ENCODE results near the gene PROSER3.
"Not testable (repeated sequence)": the region's sequence is repeated elsewhere in the genome, so short reads cannot be mapped to it uniquely, and the experiment has no call there.

The PROSER3 gene

GRCh38 chr19:35789978-35790944 is 32.3 kb downstream of the PROSER3 start:
- no peak for DNase-seq (ENCODE audit: low read depth in 1 of 2, low spot score in 1 of 2)

- DNase-seq (ENCODE audit: low read depth in 1 of 2, low spot score in 1 of 2): no peak
These were observed 33.2 kb downstream of the PROSER3 start for GRCh38 chr19:35790981-35791813.

DNA sequence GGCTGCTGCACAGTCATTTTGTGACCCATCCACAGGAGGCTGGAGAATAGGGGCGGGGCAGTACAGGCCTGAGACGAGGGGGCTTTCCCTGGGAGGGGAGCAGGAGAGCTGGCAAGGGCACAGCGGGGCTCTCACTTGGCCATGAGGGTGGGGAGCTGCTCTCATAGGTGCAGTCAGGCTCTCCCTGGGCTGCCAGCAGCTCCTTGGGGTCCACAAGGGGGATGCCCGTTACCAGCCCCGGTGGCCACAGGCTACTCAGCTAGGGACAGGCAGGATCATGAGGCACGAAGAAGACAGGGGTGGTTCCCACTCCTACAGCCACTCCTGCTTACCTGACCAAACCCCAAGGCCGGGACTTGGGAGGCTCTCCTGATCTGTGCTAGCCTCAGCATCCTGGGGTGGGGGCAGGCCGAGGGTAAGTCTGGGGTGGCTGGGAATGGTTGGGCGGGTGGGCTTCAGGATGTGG is 33.9 kb downstream of the PROSER3 start:
- DNase-seq (ENCODE audit: low read depth in 1 of 2, low spot score in 1 of 2): no peak

DNA sequence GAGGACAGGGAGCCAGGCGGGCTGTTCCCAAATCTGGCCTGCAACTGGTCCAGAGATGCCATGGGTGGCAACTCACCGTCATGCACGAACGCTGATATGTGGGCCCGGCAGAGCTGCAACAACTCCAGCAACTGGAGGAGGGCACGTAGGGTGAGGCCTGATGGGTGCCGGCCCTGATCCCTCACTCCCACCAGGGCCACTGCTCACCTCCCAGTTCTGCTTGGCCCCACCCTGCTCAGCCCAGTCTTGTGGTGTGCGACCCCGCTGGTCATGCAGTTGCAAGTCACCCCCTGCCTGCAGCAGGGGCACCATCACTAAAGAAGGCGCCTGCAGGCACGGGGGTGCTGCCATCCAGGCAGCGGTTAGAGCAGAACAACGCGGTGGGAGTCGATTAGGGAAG is 34.3 kb downstream of the PROSER3 start:
- DNase-seq (ENCODE audit: low read depth in 1 of 2, low spot score in 1 of 2): no peak

GRCh38 chr19:35792888-35793287 is 34.9 kb downstream of the PROSER3 start:
- no peak for DNase-seq (ENCODE audit: low read depth in 1 of 2, low spot score in 1 of 2)

GRCh38 chr19:35793381-35794165 is 35.6 kb downstream of the PROSER3 start:
- no peak for DNase-seq (ENCODE audit: low read depth in 1 of 2, low spot score in 1 of 2)

- DNase-seq (ENCODE audit: low read depth in 1 of 2, low spot score in 1 of 2): not testable (repeated sequence)
These were observed 37.6 kb downstream of the PROSER3 start for GRCh38 chr19:35795564-35795963.

- DNase-seq (ENCODE audit: low read depth in 1 of 2, low spot score in 1 of 2): no peak
These were observed 38.9 kb downstream of the PROSER3 start for GRCh38 chr19:35796645-35797542.

DNA sequence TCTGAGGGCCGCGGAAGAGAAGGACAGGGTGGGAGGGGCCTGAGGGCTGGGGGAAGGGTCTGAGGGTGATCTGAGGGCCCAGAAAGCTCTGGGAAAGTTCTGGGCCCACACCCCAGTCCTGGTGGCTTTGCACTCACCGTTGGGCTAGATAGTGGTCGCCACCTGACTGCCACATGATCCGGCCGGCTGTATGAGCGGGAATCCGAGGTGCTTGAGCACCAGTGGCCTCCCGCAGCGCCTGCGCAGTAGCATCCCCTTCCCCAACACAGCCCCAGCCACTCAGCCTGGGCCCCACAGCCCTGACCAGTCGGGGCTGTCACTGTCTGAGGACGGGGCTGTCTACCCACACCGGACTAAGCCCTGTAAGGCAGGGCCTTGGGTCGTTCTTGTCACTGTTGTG is 39.7 kb downstream of the PROSER3 start:
- DNase-seq (ENCODE audit: low read depth in 1 of 2, low spot score in 1 of 2): no peak

DNA sequence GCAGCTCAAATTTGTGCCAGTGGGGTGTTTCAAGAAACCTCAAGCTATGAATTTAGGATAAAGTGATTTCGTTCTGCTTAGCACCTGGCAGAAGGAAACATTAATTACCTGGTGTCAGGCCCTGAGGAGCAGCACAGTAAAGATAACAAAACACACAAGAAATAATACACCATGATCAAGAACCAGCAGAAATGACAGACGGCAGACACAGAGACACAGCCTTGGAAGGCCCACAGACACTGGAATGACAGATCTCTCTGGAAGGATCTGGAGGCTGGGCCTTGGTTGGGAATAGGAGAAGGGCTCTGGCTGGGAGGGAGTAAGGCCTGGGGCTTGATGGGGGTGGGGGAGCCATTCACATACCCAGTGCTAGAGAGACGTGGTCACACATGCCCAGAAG is 43.9 kb downstream of the PROSER3 start:
- DNase-seq (ENCODE audit: low read depth in 1 of 2, low spot score in 1 of 2): no peak

GRCh38 chr19:35805526-35806102 is 47.6 kb downstream of the PROSER3 start:
- no peak for DNase-seq (ENCODE audit: low read depth in 1 of 2, low spot score in 1 of 2)

- DNase-seq (ENCODE audit: low read depth in 1 of 2, low spot score in 1 of 2): no peak
These were observed 48.6 kb downstream of the PROSER3 start for GRCh38 chr19:35806597-35806996.

DNA sequence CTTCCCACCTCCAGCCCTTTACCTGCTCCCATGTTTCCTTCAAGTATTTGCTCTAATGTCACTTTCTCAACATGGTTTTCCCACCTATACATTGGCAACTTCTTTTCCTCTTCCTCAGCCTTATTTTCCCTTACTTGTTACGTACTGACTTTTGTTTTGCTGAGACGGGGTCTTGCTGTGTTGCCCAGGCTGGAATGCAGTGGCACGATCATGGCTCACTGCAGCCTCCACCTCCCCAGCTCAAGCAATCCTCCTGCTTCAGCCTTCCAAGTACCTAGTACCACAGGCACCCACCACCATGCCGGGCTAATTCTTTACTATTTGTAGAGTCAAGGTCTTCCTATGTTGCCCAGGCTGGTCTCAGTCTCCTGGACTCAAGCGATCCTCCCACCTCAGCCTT is 49.7 kb downstream of the PROSER3 start:
- DNase-seq (ENCODE audit: low read depth in 1 of 2, low spot score in 1 of 2): no peak

GRCh38 chr19:35811317-35812219 is 53.6 kb downstream of the PROSER3 start:
- no peak for DNase-seq (ENCODE audit: low read depth in 1 of 2, low spot score in 1 of 2)

DNA sequence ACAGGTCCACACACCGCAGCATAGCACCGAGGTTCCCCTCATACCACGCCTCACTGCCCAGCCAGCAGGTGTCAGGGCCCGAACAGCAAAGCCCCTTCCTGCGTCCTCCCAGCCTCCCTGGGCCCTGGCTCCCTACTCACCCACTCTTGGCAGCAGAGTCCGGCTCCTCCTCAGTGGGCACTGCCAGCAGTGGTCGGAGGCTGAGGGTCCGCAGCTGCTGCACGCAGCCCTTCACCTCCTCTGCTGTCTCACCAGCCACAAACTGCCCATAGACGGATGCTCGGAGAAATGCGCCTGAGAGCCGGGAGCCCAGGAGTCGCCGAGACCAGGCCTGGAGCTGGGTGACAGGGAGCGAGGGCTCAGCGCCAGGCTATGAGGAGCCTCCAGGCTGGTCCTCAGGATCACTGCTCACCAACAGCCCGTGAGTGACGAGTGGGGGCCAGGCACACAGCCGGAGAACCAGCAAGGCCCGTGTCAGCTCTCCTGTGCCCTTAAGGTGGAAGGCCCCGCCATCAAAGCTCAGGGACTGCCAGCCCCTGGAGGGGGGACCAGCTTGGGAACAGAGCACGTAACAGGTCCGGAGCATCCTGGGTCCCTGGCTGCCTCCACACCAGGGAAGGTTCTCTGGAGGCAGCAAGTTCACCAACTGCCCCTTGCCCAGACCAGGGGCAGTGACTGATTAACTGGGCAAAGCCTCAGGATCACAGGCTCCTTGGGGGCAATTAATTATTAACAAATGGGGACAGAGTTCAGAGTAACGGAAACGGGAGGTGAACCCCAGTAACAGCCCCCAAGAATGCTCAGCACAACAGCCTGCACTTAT is 54.5 kb downstream of the PROSER3 start, which contains the start of gene PRODH2:
Gene PRODH2, minus strand, starts transcription at position 626 of the 823 bp plus-strand sequence. Its CDS starts 40 bp downstream, at position 586.
- DNase-seq (ENCODE audit: low read depth in 1 of 2, low spot score in 1 of 2): no peak

GRCh38 chr19:35813043-35813890 is 55.3 kb downstream of the PROSER3 start:
- no peak for DNase-seq (ENCODE audit: low read depth in 1 of 2, low spot score in 1 of 2)

- no peak for DNase-seq (ENCODE audit: low read depth in 1 of 2, low spot score in 1 of 2)
These were observed 58.3 kb downstream of the PROSER3 start for GRCh38 chr19:35816262-35816661.
